Nephron progenitor cell (in vitro differentiated cells): ENCODE measurements around the gene CAMTA1.

Source experiments
- DNase-seq: peaks from one replicate; pipeline ENCODE4 v3.0.0; 2021
- H3K27ac Mint-ChIP-seq: 2 replicates; pipeline ENCODE4 v1.8.0; 2021; ENCODE audit warnings: mild to moderate bottlenecking, moderate library complexity, mixed read lengths
- H3K27me3 Mint-ChIP-seq: 2 replicates; pipeline ENCODE4 v1.8.0; 2021; ENCODE audit warnings: mild to moderate bottlenecking, low read depth, mixed read lengths; ENCODE audit not compliant: poor library complexity
- H3K36me3 Mint-ChIP-seq: 2 replicates; pipeline ENCODE4 v1.8.0; 2021; ENCODE audit warnings: low read depth, mixed read lengths
- H3K4me1 Mint-ChIP-seq: 2 replicates; pipeline ENCODE4 v1.8.0; 2021; ENCODE audit warnings: mixed read lengths
- H3K4me3 Mint-ChIP-seq: 2 replicates; pipeline ENCODE4 v1.8.0; 2021; ENCODE audit warnings: mild to moderate bottlenecking, moderate library complexity, mixed read lengths
- H3K9me3 Mint-ChIP-seq: 2 replicates; pipeline ENCODE4 v1.8.0; 2021; ENCODE audit warnings: mild to moderate bottlenecking, moderate library complexity, mixed read lengths
- TF ChIP-seq, protein P1 (sequence below): fragments of 200-600 bp; sonication (generic); IDR thresholded peaks from 2 replicates; pipeline ENCODE4 v1.5.0; 2021; ENCODE audit warnings: antibody characterized with exemption

Gene CAMTA1

DNA sequence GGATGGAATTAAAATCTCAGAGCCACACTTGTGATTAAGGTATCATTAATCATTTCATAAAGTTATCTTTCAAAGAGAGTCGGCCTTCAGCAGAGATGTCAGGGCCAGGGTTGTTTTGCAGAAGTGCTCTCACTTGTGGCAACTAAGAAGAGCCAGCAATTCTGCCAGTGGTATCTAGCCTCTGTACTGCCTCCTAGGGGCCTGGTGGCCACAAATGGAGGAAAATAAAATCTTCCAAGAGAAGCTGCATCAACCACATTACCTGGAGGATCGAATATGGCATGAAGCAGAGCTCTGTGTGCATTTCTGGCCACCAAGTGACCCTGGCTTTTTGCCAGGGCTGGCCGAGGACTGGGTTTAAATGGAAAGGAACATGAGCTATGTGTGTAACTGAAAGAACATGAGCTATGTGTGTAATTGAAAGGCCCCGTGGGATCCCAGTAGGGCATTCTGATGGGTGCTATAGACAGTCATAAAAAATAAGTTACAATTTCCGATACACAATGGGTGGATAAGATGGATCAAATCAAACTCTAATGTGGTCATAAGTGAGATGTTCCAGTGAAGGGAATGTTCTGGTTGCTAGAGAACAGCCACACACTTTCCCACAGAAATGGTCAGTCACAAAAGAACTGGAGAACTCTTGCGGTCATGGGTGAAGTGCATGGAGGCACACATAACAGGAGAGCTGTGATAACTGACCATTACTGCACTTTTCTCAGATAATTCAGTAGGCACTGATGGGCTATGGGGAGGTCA lies 335.8 kb downstream of the CAMTA1 start:
- peaks cover 4% of the 10 kb centered on the region for H3K36me3 Mint-ChIP-seq
- H3K27me3 Mint-ChIP-seq, result peaks cover 5% of the 10 kb centered on the region
- DNase-seq, result no peak
- peaks cover 9% of the 10 kb centered on the region for H3K4me1 Mint-ChIP-seq
- H3K27ac Mint-ChIP-seq, result no peak overlapping the region
- TF ChIP-seq, protein P1, sequence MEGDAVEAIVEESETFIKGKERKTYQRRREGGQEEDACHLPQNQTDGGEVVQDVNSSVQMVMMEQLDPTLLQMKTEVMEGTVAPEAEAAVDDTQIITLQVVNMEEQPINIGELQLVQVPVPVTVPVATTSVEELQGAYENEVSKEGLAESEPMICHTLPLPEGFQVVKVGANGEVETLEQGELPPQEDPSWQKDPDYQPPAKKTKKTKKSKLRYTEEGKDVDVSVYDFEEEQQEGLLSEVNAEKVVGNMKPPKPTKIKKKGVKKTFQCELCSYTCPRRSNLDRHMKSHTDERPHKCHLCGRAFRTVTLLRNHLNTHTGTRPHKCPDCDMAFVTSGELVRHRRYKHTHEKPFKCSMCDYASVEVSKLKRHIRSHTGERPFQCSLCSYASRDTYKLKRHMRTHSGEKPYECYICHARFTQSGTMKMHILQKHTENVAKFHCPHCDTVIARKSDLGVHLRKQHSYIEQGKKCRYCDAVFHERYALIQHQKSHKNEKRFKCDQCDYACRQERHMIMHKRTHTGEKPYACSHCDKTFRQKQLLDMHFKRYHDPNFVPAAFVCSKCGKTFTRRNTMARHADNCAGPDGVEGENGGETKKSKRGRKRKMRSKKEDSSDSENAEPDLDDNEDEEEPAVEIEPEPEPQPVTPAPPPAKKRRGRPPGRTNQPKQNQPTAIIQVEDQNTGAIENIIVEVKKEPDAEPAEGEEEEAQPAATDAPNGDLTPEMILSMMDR, result no peak
- H3K4me3 Mint-ChIP-seq, result no peak overlapping the region
- peaks cover 17% of the 10 kb centered on the region for H3K9me3 Mint-ChIP-seq

DNA sequence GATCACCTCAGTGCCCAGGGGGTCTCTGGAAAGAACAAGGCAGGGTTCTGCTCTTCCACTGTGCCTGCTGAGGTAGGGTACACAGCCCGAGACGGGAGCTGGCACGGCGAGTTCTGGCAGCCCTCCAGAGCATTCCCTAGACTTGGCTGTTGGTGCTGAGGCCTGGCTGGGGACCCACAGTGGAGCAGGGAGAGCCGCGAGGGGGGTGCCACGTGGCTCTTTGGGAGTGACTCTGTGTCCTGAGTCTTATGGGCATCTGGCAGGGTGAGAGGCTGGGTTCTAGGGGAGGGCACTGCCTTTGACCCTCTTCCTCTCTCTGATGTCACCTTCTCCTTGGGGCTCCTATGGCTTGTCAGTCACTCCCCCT lies 336.4 kb downstream of the CAMTA1 start:
- H3K36me3 Mint-ChIP-seq, result no peaks in the 10 kb centered on the region
- no peak overlapping the region for H3K4me3 Mint-ChIP-seq
- H3K27me3 Mint-ChIP-seq, result peaks cover 5% of the 10 kb centered on the region
- peaks cover 11% of the 10 kb centered on the region for H3K9me3 Mint-ChIP-seq
- DNase-seq, result no peak
- no peak overlapping the region for H3K27ac Mint-ChIP-seq
- TF ChIP-seq, protein P1, result no peak
- peaks cover 9% of the 10 kb centered on the region for H3K4me1 Mint-ChIP-seq

DNA sequence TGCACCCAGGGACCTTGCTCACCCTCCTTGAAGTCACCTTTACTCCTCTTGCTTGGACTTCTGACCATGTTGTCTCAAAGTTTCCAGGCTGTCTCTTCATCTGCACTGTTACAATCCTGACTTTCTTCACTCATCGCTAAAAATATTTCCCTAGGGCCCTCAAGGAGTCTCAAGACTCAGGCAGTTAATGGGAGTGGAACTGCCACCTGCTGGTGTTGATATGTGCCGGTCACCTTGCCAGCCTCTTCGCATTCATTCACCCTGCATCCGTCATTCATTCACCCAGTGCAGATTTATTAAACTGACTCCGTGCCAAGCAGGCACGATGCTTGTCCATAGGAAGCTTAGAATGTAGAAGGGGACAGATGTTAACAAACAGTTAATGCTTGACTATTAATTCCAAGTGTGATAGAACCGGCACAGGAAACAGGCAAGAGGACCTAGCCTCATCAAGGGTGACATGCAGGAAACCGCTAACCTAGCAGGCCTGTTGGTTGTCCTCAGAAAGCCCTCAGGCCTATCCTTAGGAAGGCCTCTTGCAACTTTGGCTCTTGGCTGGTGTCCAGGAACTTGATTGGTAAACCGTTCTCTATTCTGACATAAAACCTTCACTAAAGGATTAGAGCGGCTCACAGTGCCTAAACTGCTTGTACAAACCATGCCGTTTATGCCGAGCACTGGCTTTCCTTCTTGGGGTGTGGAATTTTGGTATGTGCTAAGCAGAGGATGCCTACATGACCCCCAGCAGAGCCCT lies 342.2 kb downstream of the CAMTA1 start:
- H3K27ac Mint-ChIP-seq, result no peak overlapping the region
- peaks cover 5% of the 10 kb centered on the region for H3K27me3 Mint-ChIP-seq
- no peak overlapping the region for H3K4me3 Mint-ChIP-seq
- H3K9me3 Mint-ChIP-seq, result no peaks in the 10 kb centered on the region
- H3K4me1 Mint-ChIP-seq, result no peaks in the 10 kb centered on the region
- TF ChIP-seq, protein P1, result no peak
- H3K36me3 Mint-ChIP-seq, result no peaks in the 10 kb centered on the region
- DNase-seq, result no peak

DNA sequence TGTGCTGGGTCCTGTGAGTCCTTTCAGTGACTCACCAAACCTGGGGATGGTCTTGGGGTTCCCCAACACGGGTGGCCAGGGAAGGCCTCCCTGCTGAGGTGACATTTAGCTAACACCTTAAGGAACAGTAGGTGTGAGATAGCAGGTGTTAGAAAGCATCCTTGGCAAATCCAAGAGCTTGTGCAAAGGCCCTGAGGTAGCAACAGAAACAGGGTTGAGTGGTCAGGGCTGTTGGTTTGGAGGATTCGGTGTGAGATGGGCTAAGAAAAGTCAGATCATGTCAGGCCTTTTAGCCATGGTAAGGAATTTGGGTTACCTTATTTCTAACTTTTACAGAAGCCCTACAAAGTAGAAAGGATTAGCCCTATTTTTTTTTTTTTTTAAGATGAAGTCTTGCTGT lies 343.0 kb downstream of the CAMTA1 start:
- DNase-seq, result no peak
- Mint-ChIP-seq H3K4me3 (no peak overlapping the region), H3K27ac (no peak overlapping the region), H3K27me3 (peaks cover 2% of the 10 kb centered on the region), H3K36me3 (no peaks in the 10 kb centered on the region), H3K9me3 (no peaks in the 10 kb centered on the region), H3K4me1 (no peaks in the 10 kb centered on the region)
- TF ChIP-seq, protein P1, result no peak

DNA sequence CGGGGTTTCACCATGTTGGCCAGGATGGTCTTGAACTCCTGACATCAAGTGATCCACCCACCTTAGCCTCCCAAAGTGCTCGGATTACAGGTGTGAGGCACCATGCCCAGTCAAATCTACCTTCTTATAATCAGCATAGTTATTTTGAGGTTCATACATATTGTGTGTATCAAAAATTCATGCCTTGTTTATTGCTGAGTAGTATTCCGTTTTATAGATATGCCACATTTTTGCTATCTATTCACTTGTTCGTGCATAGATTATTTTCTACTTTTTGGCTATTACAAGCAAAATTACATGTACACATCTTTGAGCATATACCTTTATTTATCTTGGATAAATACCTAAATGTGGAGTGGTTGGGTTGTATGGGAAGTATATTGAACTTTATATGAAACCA lies 344.9 kb downstream of the CAMTA1 start:
- Mint-ChIP-seq H3K27ac (no peak overlapping the region), H3K4me1 (no peaks in the 10 kb centered on the region), H3K27me3 (peaks cover 2% of the 10 kb centered on the region), H3K9me3 (no peaks in the 10 kb centered on the region), H3K4me3 (no peak overlapping the region), H3K36me3 (no peaks in the 10 kb centered on the region)
- no peak for DNase-seq
- TF ChIP-seq, protein P1, result no peak
